Measurements from ENCODE around the gene CGB8. TPM values are rescaled to one million over a fixed set of nuclear protein-coding genes. Genes with fewer than 3 reads are reported as not detected.
"Not testable (repeated sequence)": the region's sequence is repeated elsewhere in the genome, so short reads cannot be mapped to it uniquely, and the experiment has no call there.

CGB8 gene
- not detected in 2 replicates for total RNA-seq
- not detected in 2 replicates for polyA plus RNA-seq
- not detected in 2 replicates for polyA plus RNA-seq (2012)
- not detected in 2 replicates for polyA minus RNA-seq (ENCODE audit: low replicate concordance)

DNA sequence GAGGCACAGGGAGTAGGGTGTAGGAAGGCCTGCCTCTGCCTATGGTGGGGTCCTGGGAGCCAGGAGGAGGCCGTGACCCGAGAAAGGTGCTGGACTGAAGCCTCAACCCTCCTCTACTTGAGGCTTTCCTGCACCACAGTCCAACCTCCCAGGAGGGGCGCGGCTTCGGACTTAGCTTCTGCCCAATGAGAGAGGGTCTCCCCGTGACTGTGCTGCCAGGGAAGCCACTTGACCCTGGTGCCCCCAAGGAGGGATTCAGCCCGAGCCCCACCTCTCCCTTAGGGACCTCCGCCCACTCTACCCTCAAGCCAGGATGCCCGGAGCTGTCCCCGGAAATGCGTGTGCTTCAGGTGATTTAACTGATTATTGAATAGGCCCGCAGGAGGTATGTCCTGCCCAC is at the start of gene CGB8:
Gene CGB8, minus strand, starts transcription at position 101 of the 400 bp plus-strand sequence. CDS start 372 bp downstream, outside the sequence.
- H3K4me3 ChIP-seq (replicated peaks in 1 of 4; ENCODE audit: control extremely low read depth in 1 of 4, insufficient read depth in 1 of 4, low read depth in 3 of 4, low read length in 4 of 4); H3K27me3 ChIP-seq (ENCODE audit: control insufficient read depth, insufficient read depth, low read length); H3K4me1 ChIP-seq (ENCODE audit: control insufficient read depth, extremely low read depth, insufficient read depth, low read length); H3K79me2 ChIP-seq (ENCODE audit: control insufficient read depth, insufficient read depth, low read length); DNase-seq (ENCODE audit: low read depth in 2 of 2); H3K9ac ChIP-seq (ENCODE audit: insufficient read depth, low read length); H3K9me3 ChIP-seq (ENCODE audit: control insufficient read depth, insufficient read depth, low read depth, low read length); H2AFZ ChIP-seq (ENCODE audit: low read length); H3K27ac ChIP-seq (ENCODE audit: insufficient read depth, low read length); H3K36me3 ChIP-seq (ENCODE audit: control insufficient read depth, insufficient read depth, low read length); H4K20me1 ChIP-seq (ENCODE audit: control insufficient read depth, extremely low read depth, insufficient read depth, low read length); H3K4me2 ChIP-seq (ENCODE audit: extremely low read depth, insufficient read depth, low read length): not testable (repeated sequence)

DNA sequence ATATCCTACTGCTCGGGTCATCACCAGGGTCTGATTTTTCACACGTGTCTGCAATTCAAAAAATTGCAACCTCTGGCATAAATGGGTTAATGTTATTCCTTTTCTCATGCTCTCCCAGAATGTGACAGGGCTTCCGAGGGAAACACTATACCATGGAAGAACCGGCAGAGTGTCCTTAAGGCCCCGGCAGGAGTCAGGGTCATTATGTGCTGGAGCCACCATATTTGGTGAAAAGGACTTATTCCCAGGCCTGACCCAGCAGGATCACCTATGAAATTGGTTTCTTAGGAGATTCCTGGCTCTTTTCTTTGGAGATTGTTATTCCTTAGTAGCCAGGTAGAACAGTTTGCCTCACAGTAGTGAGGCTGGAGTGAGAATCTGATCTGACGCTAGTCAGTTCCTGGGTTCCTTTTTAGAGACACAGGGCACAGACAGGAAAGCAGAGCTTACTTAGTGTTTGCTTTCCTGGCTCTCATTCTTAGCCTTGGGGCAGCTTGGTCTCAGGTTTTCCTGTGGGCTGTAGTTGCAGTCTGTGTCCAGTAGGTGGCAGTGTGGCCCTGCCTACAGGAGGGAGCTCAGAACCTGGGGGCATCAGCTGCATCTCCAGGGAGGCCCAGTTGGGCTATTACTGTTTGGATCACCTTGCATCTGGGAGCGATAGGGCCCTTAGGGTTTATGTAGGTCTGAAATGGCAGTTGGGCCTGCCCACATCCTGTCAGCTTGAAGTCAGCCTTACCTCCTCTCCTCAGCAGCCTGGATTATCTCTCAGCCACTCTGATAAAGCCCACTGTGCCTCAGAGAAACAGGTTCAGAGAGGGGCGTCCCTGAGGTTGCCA is 48.8 kb upstream of the CGB8 start:
- no peak overlapping the region for H2AFZ ChIP-seq (ENCODE audit: low read length)
- no peaks in the 10 kb centered on the region for H3K27me3 ChIP-seq (ENCODE audit: control insufficient read depth, insufficient read depth, low read length)
- no peak overlapping the region for H3K27ac ChIP-seq (ENCODE audit: insufficient read depth, low read length)
- H4K20me1 ChIP-seq (ENCODE audit: control insufficient read depth, extremely low read depth, insufficient read depth, low read length) = no peaks in the 10 kb centered on the region
- no peaks in the 10 kb centered on the region for H3K9me3 ChIP-seq (ENCODE audit: control insufficient read depth, insufficient read depth, low read depth, low read length)
- H3K79me2 ChIP-seq (ENCODE audit: control insufficient read depth, insufficient read depth, low read length) = peaks cover 29% of the 10 kb centered on the region
- H3K36me3 ChIP-seq (ENCODE audit: control insufficient read depth, insufficient read depth, low read length) = peaks cover 34% of the 10 kb centered on the region
- no peaks in the 10 kb centered on the region for H3K4me1 ChIP-seq (ENCODE audit: control insufficient read depth, extremely low read depth, insufficient read depth, low read length)
- DNase-seq (ENCODE audit: low read depth in 2 of 2) = peak; percentile 45 to 69
- TF ChIP-seq, protein P1, sequence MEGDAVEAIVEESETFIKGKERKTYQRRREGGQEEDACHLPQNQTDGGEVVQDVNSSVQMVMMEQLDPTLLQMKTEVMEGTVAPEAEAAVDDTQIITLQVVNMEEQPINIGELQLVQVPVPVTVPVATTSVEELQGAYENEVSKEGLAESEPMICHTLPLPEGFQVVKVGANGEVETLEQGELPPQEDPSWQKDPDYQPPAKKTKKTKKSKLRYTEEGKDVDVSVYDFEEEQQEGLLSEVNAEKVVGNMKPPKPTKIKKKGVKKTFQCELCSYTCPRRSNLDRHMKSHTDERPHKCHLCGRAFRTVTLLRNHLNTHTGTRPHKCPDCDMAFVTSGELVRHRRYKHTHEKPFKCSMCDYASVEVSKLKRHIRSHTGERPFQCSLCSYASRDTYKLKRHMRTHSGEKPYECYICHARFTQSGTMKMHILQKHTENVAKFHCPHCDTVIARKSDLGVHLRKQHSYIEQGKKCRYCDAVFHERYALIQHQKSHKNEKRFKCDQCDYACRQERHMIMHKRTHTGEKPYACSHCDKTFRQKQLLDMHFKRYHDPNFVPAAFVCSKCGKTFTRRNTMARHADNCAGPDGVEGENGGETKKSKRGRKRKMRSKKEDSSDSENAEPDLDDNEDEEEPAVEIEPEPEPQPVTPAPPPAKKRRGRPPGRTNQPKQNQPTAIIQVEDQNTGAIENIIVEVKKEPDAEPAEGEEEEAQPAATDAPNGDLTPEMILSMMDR (conservative IDR thresholded peaks at IDR 0.05 in 1 of 2, IDR thresholded peaks at IDR 0.05 in 1 of 2; ENCODE audit: low read depth in 1 of 2, low read length in 2 of 2) = peak; percentile 98 to 100
- TF ChIP-seq EZH2 (IDR thresholded peaks at IDR 0.05; ENCODE audit: low read length, missing control alignments) = no peak
- no peak overlapping the region for H3K9ac ChIP-seq (ENCODE audit: insufficient read depth, low read length)
- no peak overlapping the region for H3K4me2 ChIP-seq (ENCODE audit: extremely low read depth, insufficient read depth, low read length)
- no peak overlapping the region for H3K4me3 ChIP-seq (replicated peaks in 1 of 4; ENCODE audit: control extremely low read depth in 1 of 4, insufficient read depth in 1 of 4, low read depth in 3 of 4, low read length in 4 of 4)

DNA sequence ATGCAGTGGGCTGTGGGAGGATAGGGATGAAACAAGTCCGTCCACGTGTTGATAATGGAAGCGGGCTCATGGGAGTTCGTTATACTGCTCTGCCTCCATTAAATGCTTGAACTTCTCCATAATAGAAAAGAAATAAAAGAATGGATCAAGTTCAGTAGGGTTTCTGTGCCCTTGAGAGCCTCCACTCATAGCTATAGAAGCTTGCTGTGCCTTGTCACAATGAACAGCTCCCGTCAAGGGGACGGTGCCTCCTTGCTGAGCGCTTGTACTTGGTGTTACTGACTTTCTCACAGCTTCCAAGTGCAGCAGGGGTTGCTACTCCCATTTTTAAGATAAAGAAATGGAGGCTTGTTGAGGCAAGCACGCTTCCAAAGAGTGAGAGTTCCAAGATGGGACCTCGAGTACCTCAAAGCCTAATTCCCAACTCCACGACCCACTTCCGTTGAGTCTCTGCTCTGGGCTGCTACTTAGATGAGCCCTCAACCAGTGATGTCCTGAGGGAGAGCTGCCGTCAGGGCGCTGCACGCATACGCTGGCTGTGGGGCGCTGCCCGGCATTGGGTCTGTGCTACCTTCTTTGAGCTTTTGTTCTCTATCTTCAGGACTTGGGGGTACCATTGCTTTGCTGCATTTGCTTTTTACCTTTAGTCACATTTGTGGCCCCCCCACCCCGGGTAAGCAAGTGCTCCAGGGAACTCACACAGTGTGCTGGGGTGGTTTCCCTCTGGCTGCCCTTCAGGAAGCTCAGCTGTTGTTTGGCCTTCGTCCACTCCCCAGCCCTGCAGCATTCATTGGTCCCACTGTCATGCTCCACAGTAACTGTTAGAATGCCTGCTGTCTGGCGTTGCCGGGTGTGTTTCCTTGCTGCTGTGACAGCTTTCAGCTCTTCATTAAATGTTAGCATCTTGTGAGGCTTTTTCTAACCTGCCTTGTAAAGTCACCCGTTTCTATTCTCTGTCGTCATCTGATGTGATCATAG is 45.9 kb upstream of the CGB8 start:
- DNase-seq (ENCODE audit: low read depth in 2 of 2) = no peak
- Histone ChIP-seq H3K9ac (ENCODE audit: insufficient read depth, low read length) (no peak overlapping the region), H3K4me1 (ENCODE audit: control insufficient read depth, extremely low read depth, insufficient read depth, low read length) (no peaks in the 10 kb centered on the region), H3K79me2 (ENCODE audit: control insufficient read depth, insufficient read depth, low read length) (peaks cover 41% of the 10 kb centered on the region), H3K36me3 (ENCODE audit: control insufficient read depth, insufficient read depth, low read length) (peaks cover 30% of the 10 kb centered on the region), H3K27me3 (ENCODE audit: control insufficient read depth, insufficient read depth, low read length) (no peaks in the 10 kb centered on the region), H4K20me1 (ENCODE audit: control insufficient read depth, extremely low read depth, insufficient read depth, low read length) (no peaks in the 10 kb centered on the region), H3K4me3 (replicated peaks in 1 of 4; ENCODE audit: control extremely low read depth in 1 of 4, insufficient read depth in 1 of 4, low read depth in 3 of 4, low read length in 4 of 4) (no peak overlapping the region), H3K9me3 (ENCODE audit: control insufficient read depth, insufficient read depth, low read depth, low read length) (no peaks in the 10 kb centered on the region), H2AFZ (ENCODE audit: low read length) (no peak overlapping the region), H3K27ac (ENCODE audit: insufficient read depth, low read length) (no peak overlapping the region), H3K4me2 (ENCODE audit: extremely low read depth, insufficient read depth, low read length) (no peak overlapping the region)
- TF ChIP-seq, protein P1 (conservative IDR thresholded peaks at IDR 0.05 in 1 of 2, IDR thresholded peaks at IDR 0.05 in 1 of 2; ENCODE audit: low read depth in 1 of 2, low read length in 2 of 2) = no peak
- no peak for TF ChIP-seq EZH2 (IDR thresholded peaks at IDR 0.05; ENCODE audit: low read length, missing control alignments)

Data from fibroblast of lung (primary cell).